ENCODE results near the gene ELF2.
"Not testable (repeated sequence)": the region's sequence is repeated elsewhere in the genome, so short reads cannot be mapped to it uniquely, and the experiment has no call there.

The ELF2 gene

GRCh38 chr4:139018501-139018900 lies 158.5 kb downstream of the ELF2 start:
- DNase-seq = no peak

- DNase-seq = no peak
Measured at GRCh38 chr4:139017861-139018260, 159.2 kb downstream of the ELF2 start.

DNA sequence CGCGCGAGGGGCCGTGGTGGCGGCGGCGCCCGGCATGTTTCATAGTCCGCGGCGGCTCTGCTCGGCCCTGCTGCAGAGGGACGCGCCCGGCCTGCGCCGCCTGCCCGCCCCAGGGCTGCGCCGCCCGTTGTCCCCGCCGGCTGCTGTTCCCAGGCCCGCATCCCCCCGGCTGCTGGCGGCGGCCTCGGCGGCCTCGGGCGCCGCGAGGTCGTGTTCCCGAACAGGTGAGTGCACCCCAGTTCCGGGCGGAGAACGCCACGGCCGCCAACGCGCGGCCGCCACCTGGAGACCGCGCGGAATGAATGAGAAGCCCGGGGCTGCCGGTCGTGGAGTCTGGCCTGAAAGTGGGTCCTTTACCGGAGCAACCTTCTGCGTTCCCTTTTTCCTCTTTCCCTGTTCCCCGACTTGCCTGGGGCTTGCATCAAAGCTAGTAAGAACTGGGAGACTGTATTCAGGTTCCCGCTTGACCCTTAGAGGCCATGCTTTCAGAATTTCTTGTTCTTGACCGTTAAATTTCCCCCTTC lies 161.0 kb downstream of the ELF2 start:
- peak; percentile 56 for DNase-seq

DNA sequence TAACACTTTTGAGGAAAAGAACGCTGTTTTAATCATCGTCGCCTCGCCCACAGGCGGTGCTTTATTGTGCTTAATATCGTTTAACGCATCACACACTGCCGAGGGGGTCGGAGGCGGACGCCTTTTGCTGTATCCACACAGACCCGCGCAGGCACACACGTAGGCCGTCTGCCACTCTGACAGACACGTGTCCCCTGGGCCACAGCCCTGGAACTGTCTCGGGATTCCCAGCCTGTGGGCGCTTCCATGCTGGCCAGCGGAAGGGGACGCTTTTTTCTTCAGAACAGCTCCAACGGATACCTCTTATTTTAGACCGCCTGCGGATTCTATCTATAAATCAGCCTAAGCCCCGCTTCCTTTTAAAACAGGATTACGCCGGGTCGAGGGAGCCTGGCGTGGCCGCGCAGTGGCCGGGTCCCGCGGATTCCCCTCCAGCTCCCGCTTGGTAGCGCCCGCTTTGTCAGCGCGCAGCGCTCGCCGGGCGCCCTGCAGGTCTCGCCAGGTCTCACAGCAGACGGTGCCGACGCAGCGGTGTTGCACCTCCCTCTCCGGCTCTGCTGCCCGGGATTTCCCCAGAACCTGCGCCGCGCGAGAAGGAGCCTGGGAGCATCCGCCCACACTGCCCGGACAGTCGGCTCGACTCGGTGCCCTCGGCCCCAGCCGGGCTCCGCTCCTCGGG lies 161.6 kb downstream of the ELF2 start, which contains the start of gene NOCT:
Gene NOCT (plus strand): TSS at position 513 of the 679 bp plus-strand sequence. CDS start 201 bp downstream, outside the sequence.
- DNase-seq = peak; percentile 75

DNA sequence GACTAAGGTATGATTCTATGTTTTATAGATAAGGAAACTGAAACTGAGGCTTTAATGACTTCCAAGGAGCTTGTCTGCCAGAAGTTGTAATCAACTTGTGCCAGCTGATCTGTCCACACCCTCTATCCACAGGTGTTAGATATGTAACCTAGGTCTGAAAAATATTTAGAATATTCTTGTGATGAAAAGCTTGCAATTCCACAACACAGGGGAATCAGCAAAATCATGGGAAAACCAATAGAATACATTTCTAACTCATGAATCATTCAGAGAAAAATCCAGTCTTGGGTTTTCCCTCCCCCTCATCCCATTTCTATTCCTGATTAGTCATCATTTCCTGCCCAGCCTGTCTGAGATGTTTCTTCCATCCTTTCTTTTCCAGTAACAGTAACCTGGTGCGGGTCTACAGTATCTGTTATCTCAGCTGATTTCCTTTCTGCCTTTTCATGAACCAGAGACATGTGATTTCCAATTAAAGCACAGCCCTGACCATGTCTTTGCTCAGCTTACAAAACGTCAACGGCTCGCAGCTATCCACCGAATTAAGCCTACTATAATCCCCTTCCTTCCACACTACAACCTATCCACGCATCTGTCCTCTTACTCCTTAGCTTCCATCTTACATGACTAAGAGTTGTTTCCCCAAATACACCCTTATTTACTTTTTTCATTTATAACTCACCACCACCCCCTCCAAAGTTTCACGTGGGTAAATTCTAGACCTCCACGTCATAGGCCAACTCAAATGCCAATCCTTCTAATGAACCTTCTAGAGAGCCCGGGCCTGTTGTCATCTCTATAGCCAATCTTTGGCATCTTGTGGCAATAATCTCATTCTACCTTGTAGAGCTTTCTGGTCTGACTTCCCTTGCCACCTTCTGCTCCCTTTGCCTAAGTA lies 162.4 kb downstream of the ELF2 start:
- DNase-seq = no peak

DNA sequence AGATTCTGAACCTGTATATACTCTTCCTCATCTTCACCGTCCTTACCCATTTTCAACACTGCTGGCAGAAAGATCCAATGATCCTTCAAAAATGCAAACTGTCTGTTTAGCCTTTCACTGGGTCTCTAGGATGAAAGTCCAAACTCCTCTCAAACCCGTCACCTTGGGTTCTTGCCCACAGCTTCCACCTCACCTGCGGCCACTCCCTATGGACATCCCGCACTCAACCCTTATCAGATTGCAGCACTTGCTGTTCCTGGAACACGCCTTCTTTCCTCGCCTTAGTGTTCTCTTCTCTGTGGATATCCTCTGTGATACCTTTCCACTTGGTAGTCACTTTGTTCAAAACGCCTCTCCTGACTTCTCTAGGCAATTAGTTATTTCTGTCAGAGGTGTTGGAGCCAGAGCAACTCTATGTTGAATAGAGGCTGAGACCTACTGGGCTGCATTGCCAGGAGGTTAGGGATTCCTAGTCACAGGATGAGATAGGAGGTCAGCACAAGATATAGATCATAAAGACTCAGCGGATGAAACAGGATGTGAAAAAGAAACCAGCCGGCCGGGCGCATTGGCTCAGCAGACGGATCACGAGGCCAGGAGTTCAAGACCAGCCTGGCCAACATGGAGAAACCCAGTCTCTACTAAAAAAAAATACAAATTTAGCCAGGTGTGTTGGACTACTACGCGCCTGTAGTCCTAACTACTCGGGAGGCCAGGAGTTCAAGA lies 165.6 kb downstream of the ELF2 start:
- no peak for DNase-seq

- DNase-seq = no peak
Measured at GRCh38 chr4:139009702-139010101, 167.3 kb downstream of the ELF2 start.

DNA sequence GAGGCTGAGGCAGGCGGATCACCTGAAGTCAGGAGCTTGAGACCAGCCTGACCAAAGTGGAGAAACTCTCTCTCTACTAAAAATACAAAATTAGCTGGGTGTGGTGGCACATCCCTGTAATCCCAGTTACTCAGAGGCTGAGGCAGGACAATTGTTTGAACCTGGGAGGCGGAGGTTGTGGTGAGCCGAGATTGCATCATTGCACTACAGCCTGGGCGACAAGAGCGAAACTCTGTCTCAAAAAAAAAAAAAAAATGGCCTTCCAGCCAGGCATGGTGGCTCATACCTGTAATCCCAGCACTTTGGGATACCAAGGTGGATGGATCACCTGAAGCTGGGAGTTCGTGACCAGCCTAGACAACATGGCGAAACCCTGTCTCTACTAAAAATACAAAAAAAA lies 168.7 kb downstream of the ELF2 start:
- not testable (repeated sequence) for DNase-seq

- no peak for DNase-seq
Measured at GRCh38 chr4:139007640-139008039, 169.4 kb downstream of the ELF2 start.

Data from NCI-H1105 treated with DMSO at 0.1 percent for 48 hours (cell line).